SK-N-MC (cell line): ENCODE measurements around the gene CPM.
"Not testable (repeated sequence)": the region's sequence is repeated elsewhere in the genome, so short reads cannot be mapped to it uniquely, and the experiment has no call there.

Experiments used
- DNase-seq: peaks from one replicate; pipeline ENCODE4 v3.0.0-alpha.2; 2011; ENCODE audit warnings: low read depth, low spot score
- H3K27ac ChIP-seq: fragments of 200-600 bp; sonication (generic); 2 replicates; pipeline ENCODE4 v1.5.1; 2016; ENCODE audit warnings: mixed run types
- H3K36me3 ChIP-seq: fragments of 200-600 bp; sonication (generic); 2 replicates; pipeline ENCODE4 v1.6.1; 2017; ENCODE audit warnings: antibody characterized with exemption, low read length, mixed read lengths; ENCODE audit not compliant: insufficient read depth
- H3K4me3 ChIP-seq: fragments of 200-600 bp; sonication (generic); 2 replicates; pipeline ENCODE4 v1.5.1; 2016
- H3K9ac ChIP-seq: fragments of 200-600 bp; sonication (generic); 2 replicates; pipeline ENCODE4 v1.8.0; 2017; ENCODE audit warnings: mixed run types, mixed read lengths; ENCODE audit not compliant: insufficient read length
- H3K9me3 ChIP-seq: fragments of 200-600 bp; sonication (generic); 2 replicates; pipeline ENCODE4 v1.6.1; 2017; ENCODE audit warnings: low read depth, mild to moderate bottlenecking, antibody characterized with exemption, low read length, moderate library complexity, mixed read lengths
- EZH2 ChIP-seq: fragments of 200-600 bp; sonication (generic); IDR thresholded peaks from one replicate; pipeline ENCODE4 v1.6.1; 2017; ENCODE audit warnings: antibody characterized with exemption
- FOXP2 ChIP-seq: optimal IDR thresholded peaks from 2 replicates; pipeline ENCODE3; 2011; ENCODE audit warnings: mild to moderate bottlenecking, moderate library complexity; ENCODE audit not compliant: insufficient read depth; ENCODE audit errors: extremely low read length, control extremely low read depth
- POLR2AphosphoS5 ChIP-seq: IDR thresholded peaks from 2 replicates; pipeline ENCODE4 v1.6.1; 2012; ENCODE audit warnings: mild to moderate bottlenecking, low read depth, low read length, borderline replicate concordance

The CPM gene

GRCh38 chr12:68803948-68804656, 128.9 kb downstream of the CPM start:
- no peak for DNase-seq
- no peak overlapping the region for H3K4me3 ChIP-seq
- TF ChIP-seq POLR2AphosphoS5, result no peak
- no peak for TF ChIP-seq EZH2
- TF ChIP-seq FOXP2, result no peak
- no peak overlapping the region for H3K9ac ChIP-seq
- H3K9me3 ChIP-seq, result no peaks in the 10 kb centered on the region
- H3K27ac ChIP-seq, result no peak overlapping the region
- H3K36me3 ChIP-seq, result 0 out of 2 replicates have a peak, but pooled peaks cover under 1% of the 10 kb centered on the region

- not testable (repeated sequence) for H3K9me3 ChIP-seq, DNase-seq, H3K36me3 ChIP-seq, H3K27ac ChIP-seq, H3K4me3 ChIP-seq, H3K9ac ChIP-seq
Measured at GRCh38 chr12:68802911-68803651, 129.9 kb downstream of the CPM start.

GRCh38 chr12:68802372-68802745, 130.6 kb downstream of the CPM start:
- not testable (repeated sequence) for DNase-seq, H3K27ac ChIP-seq, H3K9ac ChIP-seq, H3K9me3 ChIP-seq, H3K4me3 ChIP-seq, H3K36me3 ChIP-seq
